Stomach (tissue), 9 donors: ENCODE measurements around the gene CD44. TPM values are rescaled to one million over a fixed set of nuclear protein-coding genes. Genes with fewer than 3 reads are reported as not detected.
"Not testable (repeated sequence)": the region's sequence is repeated elsewhere in the genome, so short reads cannot be mapped to it uniquely, and the experiment has no call there.

Experiments
- DNase-seq, 2 donors: peaks; one replicate each; pipeline versions ENCODE4 v3.0.0 to v3.0.0-alpha.2; 2013 to 2019
- H3K27ac ChIP-seq, 5 donors: fragments of 200-600 bp in 4 of 5; sonication (generic) in 4 of 5; one replicate each; pipeline ENCODE4 v1.5.1; 2013 to 2019; ENCODE audit warnings: mild to moderate bottlenecking in 1 of 5, moderate library complexity in 1 of 5
- H3K27me3 ChIP-seq, 3 donors: fragments of 200-600 bp; sonication (generic); one replicate each; pipeline ENCODE4 v1.5.1; 2017 to 2019; ENCODE audit warnings: mixed run types in 1 of 3
- H3K36me3 ChIP-seq, 4 donors: fragments of 200-600 bp; sonication (generic); 1 replicate in 3 of 4; 2 replicates in 1 of 4; pipeline ENCODE4 v1.5.1; 2016 to 2019
- H3K4me1 ChIP-seq, 4 donors: fragments of 200-600 bp; sonication (generic); one replicate each; pipeline ENCODE4 v1.5.1; 2016 to 2019
- H3K4me3 ChIP-seq, 4 donors: fragments of 200-600 bp; sonication (generic) in 3 of 4; one replicate each; pipeline ENCODE4 v1.5.1; 2016 to 2019; ENCODE audit warnings: mild to moderate bottlenecking in 1 of 4
- H3K9me3 ChIP-seq, 4 donors: fragments of 200-600 bp; sonication (generic); one replicate each; pipeline ENCODE4 v1.5.1; 2016 to 2019
- EP300 ChIP-seq: sonication (generic); formaldehyde crosslinking; IDR thresholded peaks from one replicate; pipeline ENCODE4 v1.6.1; 2017; ENCODE audit warnings: antibody characterized with exemption
- POLR2A ChIP-seq, 4 donors: fragments of 450-650 bp; IDR thresholded peaks; one replicate each; pipeline ENCODE4 v1.6.1; 2016; ENCODE audit warnings: antibody characterized with exemption in 4 of 4, control low read depth in 2 of 4, mild to moderate bottlenecking in 1 of 4, moderate library complexity in 1 of 4
- POLR2AphosphoS5 ChIP-seq, 3 donors: sonication (generic); formaldehyde crosslinking; IDR thresholded peaks; one replicate each; pipeline ENCODE4 v1.6.1; 2016; ENCODE audit warnings: antibody characterized with exemption in 3 of 3
- WGBS, 5 donors: extraction: QIAGEN DNeasy Blood & Tissue Kit in 3 of 5; methylation state at CpG; one replicate each; pipeline versions ENCODE4 v1.1.5 to v1.1.7; 2013 to 2018; 5-methylcytosine and 5-hydroxymethylcytosine counted together
- intact Hi-C: fragments of 100-400 bp; cut with DNase I; formaldehyde crosslinking; loops from one replicate; pipeline ENCODE4 v1.15.1; 2023; ENCODE audit warnings: low total_unique reads
- polyA plus RNA-seq, 3 donors: library from polyadenylated mRNA; stranded (reverse); fragments of 200-250 nt; gene quantifications; one replicate each; pipeline ENCODE4 v1.2.3, GENCODE V29; 2013
- total RNA-seq, 5 donors: library from RNA; depleted of rRNA; stranded (reverse); fragments of >200 nt; gene quantifications; one replicate each; pipeline versions ENCODE4 v1.1.0 to v1.2.3, GENCODE V29; 2014 to 2016
- TF ChIP-seq, protein P1 (sequence below), 7 experiments: fragments of 450-650 bp in 4 of 7; fragments of 200-600 bp in 3 of 7; sonication (generic) in 3 of 7; IDR thresholded peaks; one replicate each; pipeline ENCODE4 v1.5.1; 2016 to 2019; ENCODE audit warnings: antibody characterized with exemption in 7 of 7, control low read depth in 2 of 7, mild to moderate bottlenecking in 1 of 7
- donor health status: healthy with polysubstance abuse.
- donor health status: Bipolar disorder and iron deficiency.
- donor health status: healthy.

The CD44 gene
- total and polyA plus RNA-seq, 8 donors = 47.5 to 229 (median 102) TPM

DNA sequence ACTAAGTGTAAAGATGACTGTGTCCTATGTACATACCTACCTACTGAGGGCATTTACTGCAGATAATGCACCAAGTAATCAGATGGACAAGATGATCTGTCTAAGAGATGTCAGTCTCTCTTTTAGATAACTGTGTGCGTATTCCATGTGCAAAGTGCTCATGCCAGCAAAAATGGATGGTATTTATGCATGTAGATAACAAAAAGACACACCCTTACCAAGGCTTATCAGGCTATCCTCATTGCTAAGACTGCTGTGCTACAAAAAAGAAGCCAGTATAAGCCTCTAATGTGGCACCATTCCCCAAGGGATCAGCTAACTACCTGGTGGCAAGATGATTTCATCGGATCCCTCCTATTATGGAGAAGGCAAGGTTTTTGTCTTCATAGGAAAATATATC, 34.3 kb upstream of the CD44 start:
- TF ChIP-seq, protein P1, sequence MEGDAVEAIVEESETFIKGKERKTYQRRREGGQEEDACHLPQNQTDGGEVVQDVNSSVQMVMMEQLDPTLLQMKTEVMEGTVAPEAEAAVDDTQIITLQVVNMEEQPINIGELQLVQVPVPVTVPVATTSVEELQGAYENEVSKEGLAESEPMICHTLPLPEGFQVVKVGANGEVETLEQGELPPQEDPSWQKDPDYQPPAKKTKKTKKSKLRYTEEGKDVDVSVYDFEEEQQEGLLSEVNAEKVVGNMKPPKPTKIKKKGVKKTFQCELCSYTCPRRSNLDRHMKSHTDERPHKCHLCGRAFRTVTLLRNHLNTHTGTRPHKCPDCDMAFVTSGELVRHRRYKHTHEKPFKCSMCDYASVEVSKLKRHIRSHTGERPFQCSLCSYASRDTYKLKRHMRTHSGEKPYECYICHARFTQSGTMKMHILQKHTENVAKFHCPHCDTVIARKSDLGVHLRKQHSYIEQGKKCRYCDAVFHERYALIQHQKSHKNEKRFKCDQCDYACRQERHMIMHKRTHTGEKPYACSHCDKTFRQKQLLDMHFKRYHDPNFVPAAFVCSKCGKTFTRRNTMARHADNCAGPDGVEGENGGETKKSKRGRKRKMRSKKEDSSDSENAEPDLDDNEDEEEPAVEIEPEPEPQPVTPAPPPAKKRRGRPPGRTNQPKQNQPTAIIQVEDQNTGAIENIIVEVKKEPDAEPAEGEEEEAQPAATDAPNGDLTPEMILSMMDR (IDR thresholded peaks at IDR 0.05) = no peak
- TF ChIP-seq POLR2AphosphoS5 (IDR thresholded peaks at IDR 0.05) (no peak), POLR2A (IDR thresholded peaks at IDR 0.05) (no peak), EP300 (no peak)
- H3K9me3 ChIP-seq = no peaks in the 10 kb centered on the region

DNA sequence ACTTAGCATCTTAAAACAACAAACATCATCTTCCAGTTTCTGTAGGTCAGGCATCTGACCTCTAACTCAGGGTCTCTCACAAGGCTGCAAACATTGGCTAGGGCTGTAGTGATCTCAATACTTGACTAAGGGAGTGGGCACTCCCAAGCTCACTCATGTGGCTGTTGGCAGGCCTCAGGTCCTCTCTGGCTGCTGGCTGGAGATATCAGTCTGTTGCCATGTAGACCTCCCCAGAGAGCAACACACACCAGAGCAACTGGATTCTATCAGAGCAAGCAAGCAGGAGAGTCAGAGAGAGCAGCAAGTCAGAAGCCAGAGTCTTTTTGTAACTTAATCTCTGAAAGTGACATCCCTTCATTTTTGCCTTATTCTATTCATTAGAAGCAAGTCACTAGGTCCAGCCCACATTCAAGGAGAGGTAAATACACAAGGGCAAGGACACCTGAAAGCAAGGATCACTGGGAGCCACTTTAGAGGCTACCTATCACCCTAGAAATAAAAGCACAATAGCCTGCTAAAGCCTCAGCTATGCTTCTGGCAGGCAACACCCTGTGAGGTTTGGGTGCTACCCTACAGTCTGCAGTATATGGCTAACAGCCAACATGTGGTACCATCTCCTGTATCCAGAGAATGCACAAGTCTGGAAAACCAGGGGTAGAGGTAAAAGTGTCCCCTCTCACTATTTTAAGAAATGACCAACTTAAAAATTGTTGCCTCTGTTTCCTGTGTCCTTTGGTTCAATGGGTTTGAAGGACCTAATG, 33.5 kb upstream of the CD44 start:
- intact Hi-C loops = no loop called here
- Histone ChIP-seq H3K4me1 (peaks cover 0 to 23% (median 6%) of the 10 kb centered on the region in 4 donors), H3K9me3 (no peaks in the 10 kb centered on the region), H3K27me3 (no peaks in the 10 kb centered on the region), H3K4me3 (no peak overlapping the region), H3K36me3 (no peaks in the 10 kb centered on the region), H3K27ac (no peak overlapping the region)
- TF ChIP-seq EP300 (no peak), POLR2AphosphoS5 (IDR thresholded peaks at IDR 0.05) (no peak), POLR2A (IDR thresholded peaks at IDR 0.05) (no peak)
- TF ChIP-seq, protein P1 (IDR thresholded peaks at IDR 0.05) = no peak
- peak in 1 of 2 donors; percentile 67 for DNase-seq

More for the DNA sequence above, 34.3 kb upstream of the CD44 start:
- WGBS, 5 donors = 72 to 86% (median 79%) methylated on average over 2 of the region's 2 CpGs
- DNase-seq = no peak
- Histone ChIP-seq H3K36me3 (no peaks in the 10 kb centered on the region), H3K4me3 (no peak overlapping the region), H3K27me3 (no peaks in the 10 kb centered on the region), H3K4me1 (peaks cover 0 to 29% (median 4%) of the 10 kb centered on the region in 4 donors), H3K27ac (no peak overlapping the region)
- intact Hi-C loops = no loop called here

DNA sequence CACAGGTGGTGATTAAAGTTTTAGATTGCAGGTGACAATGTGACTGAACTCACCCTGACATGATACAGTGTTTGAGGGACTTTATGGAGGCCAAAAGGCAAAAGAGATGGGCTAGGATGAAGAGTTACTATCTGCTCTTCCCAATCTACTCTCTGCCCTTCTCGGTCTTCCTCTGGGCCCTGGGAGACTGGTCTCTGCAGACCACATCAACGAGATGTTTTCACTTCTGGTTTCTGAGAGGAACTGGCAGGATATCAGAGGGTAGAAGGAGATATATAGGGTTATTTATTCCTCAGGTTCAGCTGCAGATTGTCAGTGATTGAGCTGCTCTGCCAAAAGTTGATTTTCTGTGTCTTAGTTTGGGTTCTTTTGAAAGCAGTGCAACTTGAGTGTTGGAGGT, 32.4 kb upstream of the CD44 start:
- intact Hi-C loops = no loop called here
- no peak for TF ChIP-seq POLR2AphosphoS5 (IDR thresholded peaks at IDR 0.05)
- TF ChIP-seq, protein P1 (IDR thresholded peaks at IDR 0.05) = no peak
- no peak for TF ChIP-seq POLR2A (IDR thresholded peaks at IDR 0.05)
- TF ChIP-seq EP300 = no peak
- H3K4me1 ChIP-seq = peaks cover 0 to 29% (median 16%) of the 10 kb centered on the region in 4 donors
- H3K36me3 ChIP-seq = no peaks in the 10 kb centered on the region
- H3K27me3 ChIP-seq = no peaks in the 10 kb centered on the region
- no peak for DNase-seq
- no peaks in the 10 kb centered on the region for H3K9me3 ChIP-seq
- H3K27ac ChIP-seq = no peak overlapping the region
- WGBS, 5 donors = 61 to 81% (median 77%) methylated on average over 2 of the region's 2 CpGs
- H3K4me3 ChIP-seq = no peak overlapping the region

DNA sequence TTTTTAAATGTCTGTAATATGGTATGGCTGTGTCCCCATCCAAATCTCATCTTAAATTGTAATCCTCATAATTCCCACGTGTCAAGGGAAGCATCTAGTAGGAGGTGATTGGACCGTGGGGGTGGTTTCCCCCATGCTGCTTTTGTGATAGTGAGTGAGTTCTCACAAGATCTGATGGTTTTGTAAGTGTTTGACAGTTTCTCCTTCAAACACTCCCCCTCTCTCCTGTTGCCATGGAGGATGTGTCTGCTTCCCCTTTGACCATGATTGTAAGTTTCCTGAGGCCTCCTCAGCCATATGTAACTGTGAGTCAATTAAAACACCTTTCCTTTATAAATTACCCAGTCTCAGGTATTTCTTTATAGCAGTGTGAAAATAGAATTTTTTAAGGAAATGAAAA, 31.1 kb upstream of the CD44 start:
- Histone ChIP-seq H3K9me3 (no peaks in the 10 kb centered on the region), H3K27me3 (no peaks in the 10 kb centered on the region), H3K4me1 (peaks cover 3 to 23% (median 16%) of the 10 kb centered on the region in 4 donors), H3K27ac (no peak overlapping the region), H3K36me3 (no peaks in the 10 kb centered on the region), H3K4me3 (no peak overlapping the region)
- WGBS, 5 donors = 56 to 77% (median 65%) methylated on average over 2 of the region's 2 CpGs
- intact Hi-C loops = no loop called here
- no peak for DNase-seq
- TF ChIP-seq POLR2AphosphoS5 (IDR thresholded peaks at IDR 0.05) (no peak), POLR2A (IDR thresholded peaks at IDR 0.05) (no peak), EP300 (no peak)
- TF ChIP-seq, protein P1 (IDR thresholded peaks at IDR 0.05) = no peak

DNA sequence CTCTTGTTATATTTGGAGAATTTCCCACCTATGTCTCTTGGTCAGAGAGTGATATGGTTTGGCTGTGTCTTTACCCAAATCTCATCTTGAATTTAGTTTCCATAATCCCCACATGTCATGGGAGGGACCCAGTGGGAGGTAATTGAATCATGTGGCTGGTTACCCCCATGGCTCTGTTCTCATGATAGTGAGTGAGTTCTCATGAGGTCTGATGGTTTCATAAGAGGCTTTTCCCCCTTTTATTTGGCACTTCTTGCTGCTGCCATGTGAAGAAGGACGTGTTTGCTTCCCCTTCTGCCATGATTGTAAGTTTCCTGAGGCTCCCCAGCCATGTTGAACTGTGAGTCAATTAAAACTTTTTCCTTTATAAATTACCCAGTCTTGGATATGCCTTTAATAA, 30.6 kb upstream of the CD44 start:
- WGBS, 5 donors = 65 to 89% (median 79%) methylated on average over 1 of the region's 1 CpG
- peaks cover 4 to 23% (median 16%) of the 10 kb centered on the region in 4 donors for H3K4me1 ChIP-seq
- intact Hi-C loops = not testable (repeated sequence)

More for the DNA sequence above, 30.6 kb upstream of the CD44 start:
- not testable (repeated sequence) for H3K36me3 ChIP-seq, H3K27me3 ChIP-seq, H3K9me3 ChIP-seq, H3K27ac ChIP-seq, H3K4me3 ChIP-seq, DNase-seq
